ENCODE results near the gene ACLY. TPM values are rescaled to one million over a fixed set of nuclear protein-coding genes. Genes with fewer than 3 reads are reported as not detected.
A peak's percentile ranks its signal among the peaks of the same experiment; 100 is the strongest.

The ACLY gene
- total RNA-seq, 1 donor = 273 TPM

DNA sequence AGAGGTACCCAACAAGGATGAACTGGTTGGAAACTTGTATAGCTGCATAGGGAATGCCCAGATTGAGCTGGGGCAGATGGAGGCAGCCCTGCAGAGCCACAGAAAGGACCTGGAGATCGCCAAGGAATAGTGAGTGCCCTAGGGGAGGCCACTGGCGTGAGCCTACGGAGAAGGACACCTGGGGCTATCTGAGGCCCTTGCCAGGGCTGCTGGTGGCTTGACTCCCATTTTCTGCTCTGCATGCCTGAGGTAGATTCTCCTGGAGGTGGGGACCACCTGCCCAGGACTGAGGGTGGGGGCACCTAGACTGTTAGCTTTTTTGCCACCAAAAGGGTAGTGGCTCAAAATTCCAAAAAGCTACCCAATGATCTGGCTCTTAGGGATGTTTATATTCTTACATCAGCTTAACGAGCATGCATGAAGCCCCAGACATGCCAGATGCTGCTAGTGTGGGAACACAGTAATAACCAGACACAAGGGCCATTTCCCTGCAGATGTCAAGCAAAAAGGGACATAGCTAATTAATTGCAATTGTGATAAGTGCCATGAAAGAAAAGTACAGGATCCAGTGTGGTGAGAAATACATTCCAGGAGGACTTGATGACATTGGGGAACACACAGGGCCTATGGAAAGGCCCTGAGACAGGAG, 20.4 kb upstream of the ACLY start:
- Histone ChIP-seq H3K27me3 (ENCODE audit: insufficient read depth, low read length) (no peaks in the 10 kb centered on the region), H4K20me1 (ENCODE audit: insufficient read depth, low read length) (no peaks in the 10 kb centered on the region), H3K79me2 (ENCODE audit: insufficient read depth, low read length) (no peaks in the 10 kb centered on the region), H3K36me3 (ENCODE audit: insufficient read depth, low read length) (peaks cover 7% of the 10 kb centered on the region), H2AFZ (ENCODE audit: low read length) (no peak overlapping the region), H3K4me2 (ENCODE audit: insufficient read depth, low read length) (no peak overlapping the region), H3K4me1 (ENCODE audit: insufficient read depth, low read length) (no peaks in the 10 kb centered on the region), H3K27ac (ENCODE audit: low read depth, low read length) (no peak overlapping the region), H3K9me3 (ENCODE audit: low read depth, low read length) (no peaks in the 10 kb centered on the region), H3K4me3 (ENCODE audit: insufficient read depth, low read length) (no peak overlapping the region)
- peak; percentile 58 for DNase-seq (ENCODE audit: insufficient read length, low spot score, missing footprints)
- TF ChIP-seq, protein P1, sequence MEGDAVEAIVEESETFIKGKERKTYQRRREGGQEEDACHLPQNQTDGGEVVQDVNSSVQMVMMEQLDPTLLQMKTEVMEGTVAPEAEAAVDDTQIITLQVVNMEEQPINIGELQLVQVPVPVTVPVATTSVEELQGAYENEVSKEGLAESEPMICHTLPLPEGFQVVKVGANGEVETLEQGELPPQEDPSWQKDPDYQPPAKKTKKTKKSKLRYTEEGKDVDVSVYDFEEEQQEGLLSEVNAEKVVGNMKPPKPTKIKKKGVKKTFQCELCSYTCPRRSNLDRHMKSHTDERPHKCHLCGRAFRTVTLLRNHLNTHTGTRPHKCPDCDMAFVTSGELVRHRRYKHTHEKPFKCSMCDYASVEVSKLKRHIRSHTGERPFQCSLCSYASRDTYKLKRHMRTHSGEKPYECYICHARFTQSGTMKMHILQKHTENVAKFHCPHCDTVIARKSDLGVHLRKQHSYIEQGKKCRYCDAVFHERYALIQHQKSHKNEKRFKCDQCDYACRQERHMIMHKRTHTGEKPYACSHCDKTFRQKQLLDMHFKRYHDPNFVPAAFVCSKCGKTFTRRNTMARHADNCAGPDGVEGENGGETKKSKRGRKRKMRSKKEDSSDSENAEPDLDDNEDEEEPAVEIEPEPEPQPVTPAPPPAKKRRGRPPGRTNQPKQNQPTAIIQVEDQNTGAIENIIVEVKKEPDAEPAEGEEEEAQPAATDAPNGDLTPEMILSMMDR (IDR thresholded peaks at IDR 0.05; ENCODE audit: extremely low read depth, low read depth, low read length) = no peak

DNA sequence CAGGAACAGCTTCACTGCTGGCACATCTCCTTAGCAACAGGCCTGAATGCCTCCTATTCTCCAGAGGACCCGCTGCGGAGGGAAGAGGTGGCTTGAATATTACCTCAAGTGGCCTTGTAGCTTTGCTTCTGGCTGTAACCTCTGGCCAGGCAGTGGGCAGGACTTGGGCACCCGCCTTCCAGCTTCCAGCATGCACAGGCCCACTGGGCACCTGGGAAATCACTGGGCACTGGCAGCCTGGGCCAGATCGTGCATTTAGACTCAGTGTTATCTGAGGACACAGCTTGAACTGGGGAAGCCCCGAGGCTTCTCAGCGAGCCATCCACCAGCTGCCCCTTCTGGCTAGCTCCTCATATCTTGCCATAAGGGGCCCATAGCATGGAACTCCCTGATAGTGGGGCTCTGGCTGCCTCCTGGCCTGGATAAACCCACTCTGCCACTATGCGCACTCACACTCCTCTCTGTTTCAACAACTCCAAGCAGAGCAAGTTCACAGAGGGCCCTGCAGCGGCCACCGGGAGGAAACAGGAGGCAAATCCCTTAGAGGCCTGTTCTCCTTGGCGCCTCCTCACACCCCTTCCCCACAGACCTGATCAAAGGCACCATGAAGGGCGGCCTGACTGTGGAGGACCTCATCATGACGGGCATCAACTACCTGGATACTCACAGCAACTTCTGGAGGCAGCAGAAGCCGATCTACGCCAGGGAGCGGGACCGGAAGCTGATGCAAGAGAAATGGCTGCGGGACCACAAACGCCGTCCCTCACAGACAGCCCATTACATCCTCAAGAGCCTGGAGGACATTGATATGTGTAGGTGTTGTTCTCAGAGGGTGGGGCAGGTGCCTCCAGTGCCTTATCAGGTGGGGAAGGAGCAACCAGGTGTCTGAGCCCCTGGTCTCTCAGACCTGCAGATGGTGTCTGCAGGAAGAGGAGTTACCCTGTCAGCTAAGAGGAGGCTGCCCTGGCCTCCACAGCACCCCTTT, 19.5 kb upstream of the ACLY start:
- DNase-seq (ENCODE audit: insufficient read length, low spot score, missing footprints) = no peak
- no peaks in the 10 kb centered on the region for H3K4me1 ChIP-seq (ENCODE audit: insufficient read depth, low read length)
- no peaks in the 10 kb centered on the region for H3K79me2 ChIP-seq (ENCODE audit: insufficient read depth, low read length)
- no peaks in the 10 kb centered on the region for H3K27me3 ChIP-seq (ENCODE audit: insufficient read depth, low read length)
- no peaks in the 10 kb centered on the region for H3K9me3 ChIP-seq (ENCODE audit: low read depth, low read length)
- H3K27ac ChIP-seq (ENCODE audit: low read depth, low read length) = no peak overlapping the region
- peaks cover 7% of the 10 kb centered on the region for H3K36me3 ChIP-seq (ENCODE audit: insufficient read depth, low read length)
- no peak overlapping the region for H3K4me2 ChIP-seq (ENCODE audit: insufficient read depth, low read length)
- no peaks in the 10 kb centered on the region for H4K20me1 ChIP-seq (ENCODE audit: insufficient read depth, low read length)
- TF ChIP-seq, protein P1 (IDR thresholded peaks at IDR 0.05; ENCODE audit: extremely low read depth, low read depth, low read length) = no peak
- H3K4me3 ChIP-seq (ENCODE audit: insufficient read depth, low read length) = no peak overlapping the region
- H2AFZ ChIP-seq (ENCODE audit: low read length) = no peak overlapping the region

DNA sequence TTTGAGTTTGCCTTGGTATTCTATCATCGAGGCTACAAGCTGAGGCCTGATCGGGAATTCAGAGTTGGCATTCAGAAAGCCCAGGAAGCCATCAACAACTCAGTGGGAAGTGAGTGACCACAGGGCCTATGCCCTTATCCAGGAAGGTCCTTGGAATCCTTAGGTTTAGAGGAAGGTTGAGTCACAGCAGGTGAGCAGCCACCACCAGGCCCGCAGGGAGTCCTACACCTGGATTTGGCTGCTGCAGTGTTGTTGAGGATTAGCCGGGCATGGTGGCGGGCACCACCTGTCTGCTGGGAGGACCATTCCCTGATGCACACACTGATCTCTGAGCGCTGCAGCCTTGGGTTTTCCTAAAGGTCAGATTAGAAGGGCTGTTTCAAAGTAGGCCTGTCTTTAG, 16.9 kb upstream of the ACLY start:
- no peak for DNase-seq (ENCODE audit: insufficient read length, low spot score, missing footprints)
- no peak overlapping the region for H3K4me3 ChIP-seq (ENCODE audit: insufficient read depth, low read length)
- TF ChIP-seq, protein P1 (IDR thresholded peaks at IDR 0.05; ENCODE audit: extremely low read depth, low read depth, low read length) = no peak

More for the DNA sequence above, 16.9 kb upstream of the ACLY start:
- H3K36me3 ChIP-seq (ENCODE audit: insufficient read depth, low read length) = peaks cover 7% of the 10 kb centered on the region
- H4K20me1 ChIP-seq (ENCODE audit: insufficient read depth, low read length) = no peaks in the 10 kb centered on the region
- H3K4me2 ChIP-seq (ENCODE audit: insufficient read depth, low read length) = no peak overlapping the region
- no peak overlapping the region for H3K27ac ChIP-seq (ENCODE audit: low read depth, low read length)
- H3K4me1 ChIP-seq (ENCODE audit: insufficient read depth, low read length) = peaks cover 5% of the 10 kb centered on the region
- no peak overlapping the region for H2AFZ ChIP-seq (ENCODE audit: low read length)
- no peaks in the 10 kb centered on the region for H3K27me3 ChIP-seq (ENCODE audit: insufficient read depth, low read length)
- no peaks in the 10 kb centered on the region for H3K79me2 ChIP-seq (ENCODE audit: insufficient read depth, low read length)
- no peaks in the 10 kb centered on the region for H3K9me3 ChIP-seq (ENCODE audit: low read depth, low read length)
